ENCODE results near the gene MGAT4C. TPM values are rescaled to one million over a fixed set of nuclear protein-coding genes. Genes with fewer than 3 reads are reported as not detected.
"Not testable (repeated sequence)": the region's sequence is repeated elsewhere in the genome, so short reads cannot be mapped to it uniquely, and the experiment has no call there.

Gene MGAT4C
- total RNA-seq: 1 to 10 TPM in 1 of 5 donors, under 1 TPM in 3, not detected in 1; under 0.01 to 4.0 (median 0.22) TPM
- under 1 TPM in 2 of 3 donors, not detected in 1; 0.05 to 0.06 TPM for polyA plus RNA-seq
- long read RNA-seq, donor 1: 0 reads
- long read RNA-seq, donor 2: 0 reads
- long read RNA-seq, donor 3: 0 reads
- long read RNA-seq, donor 4: 0 reads
- long read RNA-seq, donor 5: 0 reads
- long read RNA-seq, donor 6: 0 reads
- long read RNA-seq, donor 7: 0 reads
- long read RNA-seq, donor 8: 0 reads
- long read RNA-seq, donor 9: 0 reads
- long read RNA-seq, donor 10: 0 reads

DNA sequence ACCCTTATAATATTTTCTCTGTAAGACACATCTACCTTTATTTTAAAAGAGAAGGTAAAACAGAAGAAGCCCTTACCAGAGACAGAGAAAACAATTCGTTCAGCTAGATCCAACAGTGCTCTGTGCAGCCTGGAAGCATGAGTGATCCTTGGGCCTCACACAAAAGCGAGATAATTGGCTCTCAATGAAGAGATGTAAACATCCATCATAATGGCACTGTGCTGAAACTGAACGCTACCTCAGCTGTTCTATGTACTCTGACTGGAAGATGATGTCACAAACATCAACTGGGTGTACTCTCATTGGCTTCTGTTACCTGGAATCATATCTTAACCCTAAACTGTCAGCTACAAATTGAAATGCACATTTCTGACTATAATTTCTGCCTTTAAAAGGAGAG lies at the start of gene MGAT4C:
MGAT4C (minus strand) TSS at position 229 of the 400 bp plus-strand sequence.
- H3K4me1 ChIP-seq: no peaks in the 10 kb centered on the region
- intact Hi-C loops (cut with DNase I; ENCODE audit: low total_unique reads): no loop called here
- H3K27ac ChIP-seq: no peak within 1 kb of the TSS
- TF ChIP-seq EP300 (IDR thresholded peaks at IDR 0.05) (no peak), POLR2A (IDR thresholded peaks at IDR 0.05) (no peak), POLR2AphosphoS5 (IDR thresholded peaks at IDR 0.05) (no peak)
- TF ChIP-seq, protein P1, sequence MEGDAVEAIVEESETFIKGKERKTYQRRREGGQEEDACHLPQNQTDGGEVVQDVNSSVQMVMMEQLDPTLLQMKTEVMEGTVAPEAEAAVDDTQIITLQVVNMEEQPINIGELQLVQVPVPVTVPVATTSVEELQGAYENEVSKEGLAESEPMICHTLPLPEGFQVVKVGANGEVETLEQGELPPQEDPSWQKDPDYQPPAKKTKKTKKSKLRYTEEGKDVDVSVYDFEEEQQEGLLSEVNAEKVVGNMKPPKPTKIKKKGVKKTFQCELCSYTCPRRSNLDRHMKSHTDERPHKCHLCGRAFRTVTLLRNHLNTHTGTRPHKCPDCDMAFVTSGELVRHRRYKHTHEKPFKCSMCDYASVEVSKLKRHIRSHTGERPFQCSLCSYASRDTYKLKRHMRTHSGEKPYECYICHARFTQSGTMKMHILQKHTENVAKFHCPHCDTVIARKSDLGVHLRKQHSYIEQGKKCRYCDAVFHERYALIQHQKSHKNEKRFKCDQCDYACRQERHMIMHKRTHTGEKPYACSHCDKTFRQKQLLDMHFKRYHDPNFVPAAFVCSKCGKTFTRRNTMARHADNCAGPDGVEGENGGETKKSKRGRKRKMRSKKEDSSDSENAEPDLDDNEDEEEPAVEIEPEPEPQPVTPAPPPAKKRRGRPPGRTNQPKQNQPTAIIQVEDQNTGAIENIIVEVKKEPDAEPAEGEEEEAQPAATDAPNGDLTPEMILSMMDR (IDR thresholded peaks at IDR 0.05): no peak
- peak in 1 of 2 donors; percentile 50 for DNase-seq
- H3K27me3 ChIP-seq: no peaks in the 10 kb centered on the region
- H3K4me3 ChIP-seq: no peak within 1 kb of the TSS
- H3K36me3 ChIP-seq: no peaks in the 10 kb centered on the region
- 19 to 30% (median 25%) methylated on average over 3 of the region's 3 CpGs for WGBS, 5 donors
- no peaks in the 10 kb centered on the region for H3K9me3 ChIP-seq

DNA sequence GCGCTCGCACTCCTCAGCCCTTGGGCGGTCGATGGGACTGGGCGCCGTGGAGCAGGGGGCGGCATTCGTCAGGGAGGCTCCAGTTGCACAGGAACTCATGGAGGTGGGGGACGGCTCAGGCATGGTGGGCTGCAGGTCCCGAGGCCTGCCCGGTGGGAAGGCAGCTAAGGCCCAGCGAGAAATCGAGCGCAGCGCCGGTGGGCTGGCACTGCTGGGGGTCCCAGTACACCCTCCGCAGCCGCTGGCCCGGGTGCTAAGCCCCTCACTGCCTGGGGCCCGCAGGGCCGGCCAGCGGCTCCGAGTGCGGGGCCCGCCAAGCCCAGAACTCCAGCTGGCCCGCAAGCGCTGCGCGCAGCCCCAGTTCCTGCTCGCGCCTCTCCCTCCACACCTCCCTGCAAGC lies 40.2 kb upstream of the MGAT4C start:
- H3K9me3 ChIP-seq; H3K4me3 ChIP-seq; H3K36me3 ChIP-seq; H3K27ac ChIP-seq; H3K4me1 ChIP-seq; DNase-seq; intact Hi-C loops (cut with DNase I; ENCODE audit: low total_unique reads); H3K27me3 ChIP-seq: not testable (repeated sequence)
- 87 to 96% (median 93%) methylated on average over 7 to 31 of the region's 31 CpGs for WGBS, 5 donors

DNA sequence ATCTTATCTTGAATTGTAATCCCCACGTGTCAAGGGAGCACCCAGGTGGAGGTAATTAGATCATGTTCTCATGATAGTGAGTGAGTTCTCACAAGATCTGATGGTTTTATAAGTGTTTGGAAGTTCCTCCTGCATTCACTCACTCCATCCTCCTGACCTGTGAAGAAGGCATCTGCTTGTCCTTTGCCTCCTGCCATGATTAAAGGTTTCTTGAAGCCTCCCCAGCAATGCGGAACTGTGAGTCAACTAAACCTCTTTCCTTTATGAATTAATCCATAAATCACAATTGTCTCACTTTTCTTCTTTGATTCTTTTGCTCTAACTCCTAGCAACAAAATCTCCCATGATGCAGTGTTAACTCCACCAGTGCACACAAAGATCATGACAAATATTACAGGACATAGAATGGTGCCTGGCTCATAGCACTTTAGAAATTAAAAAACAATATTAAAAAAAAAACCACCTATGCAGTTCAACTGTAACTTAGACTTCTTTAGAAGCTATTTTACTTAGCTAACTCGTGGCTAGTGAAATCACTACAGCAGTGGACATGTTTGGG lies 37.6 kb upstream of the MGAT4C start:
- Histone ChIP-seq H3K27me3 (no peaks in the 10 kb centered on the region), H3K9me3 (peaks cover 0 to 6% (median 0%) of the 10 kb centered on the region in 4 donors), H3K4me1 (no peaks in the 10 kb centered on the region), H3K4me3 (no peak overlapping the region), H3K36me3 (no peaks in the 10 kb centered on the region), H3K27ac (no peak overlapping the region)
- intact Hi-C loops (cut with DNase I; ENCODE audit: low total_unique reads): no loop called here
- TF ChIP-seq EP300 (IDR thresholded peaks at IDR 0.05) (no peak), POLR2AphosphoS5 (IDR thresholded peaks at IDR 0.05) (no peak), POLR2A (IDR thresholded peaks at IDR 0.05) (no peak)
- TF ChIP-seq, protein P1 (IDR thresholded peaks at IDR 0.05): no peak
- 41 to 58% (median 53%) methylated on average over 3 of the region's 3 CpGs for WGBS, 5 donors
- DNase-seq: no peak

DNA sequence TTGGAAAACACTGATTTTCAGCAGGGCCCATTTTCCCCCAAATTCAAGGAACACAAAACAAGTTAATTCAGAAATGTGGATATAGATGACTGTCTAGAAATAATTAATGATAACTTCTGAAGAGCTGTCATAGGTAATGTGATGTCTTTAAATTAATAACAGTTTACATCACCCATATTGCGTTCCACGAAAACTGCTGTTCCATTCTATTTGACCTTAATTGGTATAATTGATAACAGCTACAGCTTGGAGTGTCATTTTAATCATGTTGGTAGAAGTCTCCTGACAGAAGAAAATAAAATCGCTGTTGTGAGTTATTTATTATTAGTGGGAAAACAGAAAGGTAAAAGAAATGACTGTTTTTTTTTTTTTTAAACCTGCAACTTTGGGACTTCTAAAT lies 36.3 kb upstream of the MGAT4C start:
- 54 to 76% (median 56%) methylated on average over 3 of the region's 3 CpGs for WGBS, 5 donors
- H3K4me1 ChIP-seq: no peaks in the 10 kb centered on the region
- no peak for DNase-seq
- H3K9me3 ChIP-seq: peaks cover 0 to 6% (median 0%) of the 10 kb centered on the region in 4 donors
- no peak overlapping the region for H3K27ac ChIP-seq
- TF ChIP-seq POLR2AphosphoS5 (IDR thresholded peaks at IDR 0.05) (no peak), EP300 (IDR thresholded peaks at IDR 0.05) (no peak), POLR2A (IDR thresholded peaks at IDR 0.05) (no peak)
- TF ChIP-seq, protein P1 (IDR thresholded peaks at IDR 0.05): no peak
- H3K36me3 ChIP-seq: no peaks in the 10 kb centered on the region
- intact Hi-C loops (cut with DNase I; ENCODE audit: low total_unique reads): no loop called here
- H3K27me3 ChIP-seq: no peaks in the 10 kb centered on the region
- H3K4me3 ChIP-seq: no peak overlapping the region

DNA sequence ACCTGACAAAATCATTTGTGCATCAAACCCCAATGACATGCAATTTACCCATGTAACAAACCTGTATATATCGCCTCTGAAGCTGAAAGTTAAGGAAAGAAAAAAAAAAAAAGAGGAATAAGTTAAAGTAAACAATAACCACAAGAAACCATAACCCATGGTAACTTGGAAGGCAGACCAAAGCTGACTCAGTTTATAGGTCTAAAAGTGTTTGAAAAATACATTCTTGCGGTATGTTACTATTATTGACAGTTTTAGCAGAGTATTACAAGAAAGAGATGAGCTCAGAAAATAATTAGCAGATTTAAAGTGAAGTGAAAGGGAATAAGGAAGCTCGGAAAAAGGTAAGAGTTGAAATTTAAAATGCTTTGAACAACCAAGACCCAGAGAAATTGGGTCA lies 34.4 kb upstream of the MGAT4C start:
- H3K4me3 ChIP-seq: no peak overlapping the region
- no peaks in the 10 kb centered on the region for H3K27me3 ChIP-seq
- no peak for DNase-seq
- H3K9me3 ChIP-seq: no peaks in the 10 kb centered on the region
- WGBS, 5 donors: 81 to 90% (median 86%) methylated on average over 3 of the region's 3 CpGs
- H3K36me3 ChIP-seq: no peaks in the 10 kb centered on the region
- TF ChIP-seq, protein P1 (IDR thresholded peaks at IDR 0.05): no peak
- TF ChIP-seq EP300 (IDR thresholded peaks at IDR 0.05) (no peak), POLR2A (IDR thresholded peaks at IDR 0.05) (no peak), POLR2AphosphoS5 (IDR thresholded peaks at IDR 0.05) (no peak)
- intact Hi-C loops (cut with DNase I; ENCODE audit: low total_unique reads): no loop called here
- no peaks in the 10 kb centered on the region for H3K4me1 ChIP-seq
- no peak overlapping the region for H3K27ac ChIP-seq

Measured in stomach (tissue), 19 donors.